ENCODE data around the gene SHD. TPM values are rescaled to one million over a fixed set of nuclear protein-coding genes. Genes with fewer than 3 reads are reported as not detected.

Gene SHD
- total and polyA plus RNA-seq, 2 of the 13 experiments (the other 11 are each of a cell fraction or from before 2014, with no cell fraction given): 0.11 to 0.20 TPM

GRCh38 chr19:4246767-4247593 lies 32.1 kb upstream of the SHD start, which contains the start of gene YJU2 (continued):
- TF ChIP-seq ZHX1 (CRISPR knock-in tag; IDR thresholded peaks at IDR 0.05; ENCODE audit: low read depth): no peak
- TF ChIP-seq ZNF557 (CRISPR knock-in tag; IDR thresholded peaks at IDR 0.05): no peak
- TF ChIP-seq ZNF12 (CRISPR knock-in tag; IDR thresholded peaks at IDR 0.05): no peak
- TF ChIP-seq ZNF639 (CRISPR knock-in tag; conservative IDR thresholded peaks at IDR 0.05): no peak; the same call in 1 of the 2 replicates
- TF ChIP-seq REST (IDR thresholded peaks at IDR 0.05; ENCODE audit: borderline replicate concordance in 1 of 2, low read depth in 1 of 2, low read length in 2 of 2): no peak
- peak; percentile 63; the same call in 1 of the 2 replicates for TF ChIP-seq ZBTB38 (CRISPR knock-in tag; IDR thresholded peaks at IDR 0.05)
- peak; percentile 36; the same call in 1 of the 2 replicates for TF ChIP-seq ZNF275 (CRISPR knock-in tag; IDR thresholded peaks at IDR 0.05; ENCODE audit: borderline replicate concordance)
- peak; percentile 72; the same call in 1 of the 2 replicates for TF ChIP-seq MXD1 (CRISPR knock-in tag; IDR thresholded peaks at IDR 0.05)
- TF ChIP-seq BCL6 (CRISPR knock-in tag; IDR thresholded peaks at IDR 0.05): peak; percentile 44; the same call in 1 of the 2 replicates
- no peak for TF ChIP-seq MLXIP (CRISPR knock-in tag; IDR thresholded peaks at IDR 0.05; ENCODE audit: borderline replicate concordance)
- no peak for TF ChIP-seq ZSCAN29 (CRISPR knock-in tag; conservative IDR thresholded peaks at IDR 0.05)
- TF ChIP-seq MTA1 (CRISPR knock-in tag; IDR thresholded peaks at IDR 0.05; ENCODE audit: borderline replicate concordance): no peak
- TF ChIP-seq ZNF256 (CRISPR knock-in tag; conservative IDR thresholded peaks at IDR 0.05): no peak
